ENCODE results near the gene B9D2. TPM values are rescaled to one million over a fixed set of nuclear protein-coding genes. Genes with fewer than 3 reads are reported as not detected.

Gene B9D2
- total and polyA plus RNA-seq, 2 experiments from 2014 or later, result 2.7 to 7.4 TPM

- Histone ChIP-seq H4K20me1 (replicated peaks; ENCODE audit: insufficient read depth) (peaks cover 3% of the 10 kb centered on the region), H3K36me3 (ENCODE audit: insufficient read depth) (no peaks in the 10 kb centered on the region), H3K27ac (ENCODE audit: low read depth) (no peak overlapping the region), H3F3A (replicated peaks; ENCODE audit: low read depth) (no peaks in the 10 kb centered on the region), H3K4me2 (no peak overlapping the region), H3K79me2 (replicated peaks; ENCODE audit: insufficient read depth) (peaks cover 16% of the 10 kb centered on the region), H3K4me1 (ENCODE audit: insufficient read depth) (0 out of 2 replicates have a peak, but pooled peaks cover 5% of the 10 kb centered on the region), H2AFZ (no peak overlapping the region), H3K4me3 (no peak overlapping the region), H3K9me2 (ENCODE audit: insufficient read depth) (no peaks in the 10 kb centered on the region), H3K27me3 (ENCODE audit: insufficient read depth) (no peaks in the 10 kb centered on the region)
- no peak for TF ChIP-seq POLR2AphosphoS5 (IDR thresholded peaks at IDR 0.05; ENCODE audit: low read depth)
- no peak for TF ChIP-seq ETS1 (IDR thresholded peaks at IDR 0.05)
- no peak for TF ChIP-seq EZH2phosphoT487 (IDR thresholded peaks at IDR 0.05; ENCODE audit: unreplicated experiment)
- no peak for TF ChIP-seq JUNB (IDR thresholded peaks at IDR 0.05; ENCODE audit: unreplicated experiment)
- no peak for TF ChIP-seq CREB1 (CRISPR knock-in tag; IDR thresholded peaks at IDR 0.05; ENCODE audit: low read depth)
- no peak for TF ChIP-seq REST (IDR thresholded peaks at IDR 0.05; ENCODE audit: unreplicated experiment)
- no peak for TF ChIP-seq STAT1 (IDR thresholded peaks at IDR 0.05; ENCODE audit: unreplicated experiment)
- no peak for TF ChIP-seq ZNF114 (CRISPR knock-in tag; IDR thresholded peaks at IDR 0.05)
- TF ChIP-seq ZNF462 (CRISPR knock-in tag; IDR thresholded peaks at IDR 0.05), result no peak
- no peak for TF ChIP-seq NANOG (IDR thresholded peaks at IDR 0.05; ENCODE audit: borderline replicate concordance)
- TF ChIP-seq ZNF331 (CRISPR knock-in tag; IDR thresholded peaks at IDR 0.05; ENCODE audit: low read depth), result no peak
- no peak for TF ChIP-seq EZH2 (IDR thresholded peaks at IDR 0.05; ENCODE audit: low read depth, unreplicated experiment)
- TF ChIP-seq CTCF (conservative IDR thresholded peaks at IDR 0.05; ENCODE audit: low read depth in 2 of 2), result no peak
- peaks cover 4% of the 10 kb centered on the region for H3K27me3 Mint-ChIP-seq (ENCODE audit: insufficient read depth, low read depth, poor library complexity)
- H3K4me3 Mint-ChIP-seq, result no peak overlapping the region
- peaks cover 3% of the 10 kb centered on the region; the same call in 2 of the 3 replicates for H3K36me3 Mint-ChIP-seq (ENCODE audit: low read depth)
- no peaks in the 10 kb centered on the region for H3K9me3 Mint-ChIP-seq
- H3K4me1 Mint-ChIP-seq, result peaks cover 11% of the 10 kb centered on the region
- no peak for DNase-seq (ENCODE audit: low spot score)
- no peak for ATAC-seq
- no peak overlapping the region for H3K27ac Mint-ChIP-seq
Observed at GRCh38 chr19:41402010-41402409, 38.1 kb upstream of the B9D2 start.
